Smooth muscle cell (in vitro differentiated cells): ENCODE results near the gene KRT37. TPM values are rescaled to one million over a fixed set of nuclear protein-coding genes. Genes with fewer than 3 reads are reported as not detected.

Source experiments
- DNase-seq: peaks from one replicate; lab custom pipeline; 2025; ENCODE audit not compliant: unreplicated experiment; lab: John Stamatoyannopoulos, UW
- H2AFZ ChIP-seq: fragments of 200-600 bp; sonication (generic); 2 replicates; pipeline ENCODE4 v1.6.0; 2016; ENCODE audit warnings: antibody characterized with exemption, low read depth, mild to moderate bottlenecking
- H3F3A ChIP-seq: fragments of 200-600 bp; sonication (generic); 2 replicates; pipeline ENCODE4 v1.6.0; 2017; ENCODE audit warnings: antibody characterized with exemption, low read depth
- H3K27ac ChIP-seq: fragments of 200-600 bp; sonication (generic); 2 replicates; pipeline ENCODE4 v1.5.1; 2016; ENCODE audit warnings: low read depth, mild to moderate bottlenecking
- H3K27me3 ChIP-seq: fragments of 200-600 bp; sonication (generic); 2 replicates; pipeline ENCODE4 v1.6.1; 2016; ENCODE audit warnings: low read depth, mild to moderate bottlenecking
- H3K36me3 ChIP-seq: fragments of 200-600 bp; sonication (generic); 2 replicates; pipeline ENCODE4 v1.5.1; 2016; ENCODE audit warnings: low read depth
- H3K4me1 ChIP-seq: fragments of 200-600 bp; sonication (generic); 2 replicates; pipeline ENCODE4 v1.5.1; 2016; ENCODE audit warnings: low read depth
- H3K4me2 ChIP-seq: fragments of 200-600 bp; sonication (generic); 2 replicates; pipeline ENCODE4 v1.6.0; 2016; ENCODE audit warnings: mild to moderate bottlenecking
- H3K4me3 ChIP-seq: fragments of 200-600 bp; sonication (generic); 2 replicates; pipeline ENCODE4 v1.5.1; 2016; ENCODE audit warnings: mild to moderate bottlenecking
- H3K79me2 ChIP-seq: fragments of 200-600 bp; sonication (generic); 2 replicates; pipeline ENCODE4 v1.6.0; 2016; ENCODE audit warnings: low read depth, mild to moderate bottlenecking
- H3K9ac ChIP-seq: fragments of 200-600 bp; sonication (generic); 2 replicates; pipeline ENCODE4 v1.6.0; 2016; ENCODE audit warnings: low read depth
- H3K9me3 ChIP-seq: fragments of 200-600 bp; sonication (generic); replicated peaks from 2 replicates; pipeline ENCODE4 v1.5.1; 2016; ENCODE audit warnings: low read depth
- H4K20me1 ChIP-seq: fragments of 200-600 bp; sonication (generic); 2 replicates; pipeline ENCODE4 v1.6.0; 2016; ENCODE audit warnings: low read depth
- CTCF ChIP-seq: fragments of 200-600 bp; sonication (generic); IDR thresholded peaks from 2 replicates; pipeline ENCODE4 v1.5.1; 2017; ENCODE audit warnings: borderline replicate concordance, mild to moderate bottlenecking, antibody characterized with exemption; ENCODE audit not compliant: insufficient read depth, poor library complexity, severe bottlenecking
- WGBS: methylation state at CpG from one replicate; pipeline ENCODE4 v1.1.7; 2016; ENCODE audit warnings: low lambda C conversion rate; 5-methylcytosine and 5-hydroxymethylcytosine counted together
- polyA plus RNA-seq: library from polyadenylated mRNA; unstranded; fragments of >200 nt; fragmentation: Nextera tagmentation; extraction: Ambion mirVana; gene quantifications from 2 replicates; pipeline ENCODE4 v1.2.1, GENCODE V29; 2016
- total RNA-seq: library from RNA; depleted of rRNA; stranded (reverse); fragments of >200 nt; gene quantifications from 2 replicates; pipeline ENCODE4 v1.2.3, GENCODE V29; 2014

KRT37 gene
- total and polyA plus RNA-seq, 2 experiments from 2014 or later, result 0.40 TPM; not detected in 1

GRCh38 chr17:41415411-41415810 lies 9.0 kb downstream of the KRT37 start:
- Histone ChIP-seq H4K20me1 (no peaks in the 10 kb centered on the region), H3F3A (no peaks in the 10 kb centered on the region), H2AFZ (no peak overlapping the region), H3K9ac (no peak overlapping the region), H3K9me3 (no peaks in the 10 kb centered on the region), H3K4me2 (no peak overlapping the region), H3K79me2 (no peaks in the 10 kb centered on the region), H3K36me3 (no peaks in the 10 kb centered on the region), H3K27me3 (no peaks in the 10 kb centered on the region), H3K27ac (peak overlapping the region; percentile 66), H3K4me3 (no peak overlapping the region), H3K4me1 (no peaks in the 10 kb centered on the region)
- DNase-seq, result no peak
- no peak for TF ChIP-seq CTCF
- 93% methylated on average over 4 of the region's 4 CpGs for WGBS

GRCh38 chr17:41413982-41414381 lies 10.4 kb downstream of the KRT37 start:
- DNase-seq, result no peak
- Histone ChIP-seq H3K4me1 (no peaks in the 10 kb centered on the region), H3K9me3 (no peaks in the 10 kb centered on the region), H2AFZ (no peak overlapping the region), H3K27ac (no peak overlapping the region), H3K36me3 (no peaks in the 10 kb centered on the region), H3K27me3 (no peaks in the 10 kb centered on the region), H4K20me1 (no peaks in the 10 kb centered on the region), H3K4me2 (no peak overlapping the region), H3K4me3 (no peak overlapping the region), H3K9ac (no peak overlapping the region), H3F3A (no peaks in the 10 kb centered on the region), H3K79me2 (no peaks in the 10 kb centered on the region)
- WGBS, result 83% methylated on average over 2 of the region's 2 CpGs
- TF ChIP-seq CTCF, result no peak

GRCh38 chr17:41413353-41413957 lies 10.9 kb downstream of the KRT37 start:
- Histone ChIP-seq H4K20me1 (no peaks in the 10 kb centered on the region), H3K36me3 (no peaks in the 10 kb centered on the region), H3K9ac (no peak overlapping the region), H3K27ac (no peak overlapping the region), H3K4me1 (no peaks in the 10 kb centered on the region), H3K27me3 (no peaks in the 10 kb centered on the region), H3K4me3 (no peak overlapping the region), H3K79me2 (no peaks in the 10 kb centered on the region), H3F3A (no peaks in the 10 kb centered on the region), H3K4me2 (no peak overlapping the region), H3K9me3 (no peaks in the 10 kb centered on the region), H2AFZ (no peak overlapping the region)
- 62% methylated on average over 5 of the region's 5 CpGs for WGBS
- DNase-seq, result no peak
- no peak for TF ChIP-seq CTCF
